Astrocyte (in vitro differentiated cells and primary cell): ENCODE measurements around the gene ATP2A2. TPM values are rescaled to one million over a fixed set of nuclear protein-coding genes. Genes with fewer than 3 reads are reported as not detected.

Experiments used
- DNase-seq: peaks from one replicate; pipeline ENCODE4 v3.0.0-alpha.2; 2010; ENCODE audit warnings: low read depth
- FAIRE-seq: peaks from 2 replicates; lab custom pipeline; 2011; peaks lifted over from hg19 to GRCh38; lab: Jason Lieb, UNC
- H2AFZ ChIP-seq: 2 replicates; pipeline ENCODE4 v1.6.0; 2012; ENCODE audit warnings: low read depth, low read length, inconsistent platforms
- H3K27ac ChIP-seq: 2 replicates; pipeline ENCODE4 v1.5.1; 2011; ENCODE audit warnings: low read depth, low read length, inconsistent platforms
- H3K27me3 ChIP-seq: 2 replicates; pipeline ENCODE4 v1.6.0; 2011; ENCODE audit warnings: low read length, inconsistent platforms; ENCODE audit not compliant: insufficient read depth
- H3K36me3 ChIP-seq: 2 replicates; pipeline ENCODE4 v1.5.1; 2011; ENCODE audit warnings: low read length, inconsistent platforms; ENCODE audit not compliant: insufficient read depth
- H3K4me1 ChIP-seq: 2 replicates; pipeline ENCODE4 v1.5.1; 2011; ENCODE audit warnings: low read length, inconsistent platforms; ENCODE audit not compliant: insufficient read depth
- H3K4me2 ChIP-seq: 2 replicates; pipeline ENCODE4 v1.6.0; 2012; ENCODE audit warnings: low read length, inconsistent platforms
- H3K4me3 ChIP-seq: 2 replicates; pipeline ENCODE4 v1.5.1; 2011; ENCODE audit warnings: low read depth, mild to moderate bottlenecking, low read length, inconsistent platforms; ENCODE audit not compliant: insufficient read depth
- H3K79me2 ChIP-seq: 2 replicates; pipeline ENCODE4 v1.6.0; 2012; ENCODE audit warnings: mild to moderate bottlenecking, low read length, inconsistent platforms; ENCODE audit not compliant: insufficient read depth
- H3K9ac ChIP-seq: 2 replicates; pipeline ENCODE4 v1.6.0; 2012; ENCODE audit warnings: mild to moderate bottlenecking, low read length, inconsistent platforms
- H3K9me3 ChIP-seq: 2 replicates; pipeline ENCODE4 v1.5.1; 2012; ENCODE audit warnings: low read depth, mild to moderate bottlenecking, low read length, inconsistent platforms; ENCODE audit not compliant: insufficient read depth
- H4K20me1 ChIP-seq: 2 replicates; pipeline ENCODE4 v1.6.0; 2012; ENCODE audit warnings: low read length, inconsistent platforms; ENCODE audit not compliant: insufficient read depth
- H3K27ac Mint-ChIP-seq: one replicate; pipeline ENCODE4 v1.8.0; 2021; ENCODE audit warnings: mild to moderate bottlenecking, mixed read lengths; ENCODE audit not compliant: unreplicated experiment
- H3K27me3 Mint-ChIP-seq: one replicate; pipeline ENCODE4 v1.8.0; 2021; ENCODE audit warnings: low read depth, mixed read lengths; ENCODE audit not compliant: unreplicated experiment
- H3K36me3 Mint-ChIP-seq: one replicate; pipeline ENCODE4 v1.8.0; 2021; ENCODE audit warnings: low read depth, mixed read lengths; ENCODE audit not compliant: unreplicated experiment
- H3K4me1 Mint-ChIP-seq: one replicate; pipeline ENCODE4 v1.8.0; 2021; ENCODE audit warnings: low read depth, mixed read lengths; ENCODE audit not compliant: unreplicated experiment
- H3K4me3 Mint-ChIP-seq: one replicate; pipeline ENCODE4 v1.8.0; 2021; ENCODE audit warnings: mild to moderate bottlenecking, moderate library complexity, mixed read lengths; ENCODE audit not compliant: unreplicated experiment
- H3K9me3 Mint-ChIP-seq: one replicate; pipeline ENCODE4 v1.8.0; 2021; ENCODE audit warnings: mild to moderate bottlenecking, mixed read lengths; ENCODE audit not compliant: unreplicated experiment
- EZH2 ChIP-seq: IDR thresholded peaks from 2 replicates; pipeline ENCODE4 v1.6.1; 2012; ENCODE audit warnings: mild to moderate bottlenecking, low read length, inconsistent platforms; ENCODE audit not compliant: insufficient read depth
- total RNA-seq: library from RNA; stranded (reverse); gene quantifications from 2 replicates; pipeline ENCODE4 v1.2.1, GENCODE V29; 2021
- TF ChIP-seq, protein P1 (sequence below): IDR thresholded peaks from 2 replicates; pipeline ENCODE4 v1.5.1; 2011; ENCODE audit warnings: low read depth, mild to moderate bottlenecking, inconsistent platforms, low read length, moderate library complexity; ENCODE audit not compliant: insufficient read depth

Gene ATP2A2
- total RNA-seq, 1 donor from 2014 or later: 262 TPM

DNA sequence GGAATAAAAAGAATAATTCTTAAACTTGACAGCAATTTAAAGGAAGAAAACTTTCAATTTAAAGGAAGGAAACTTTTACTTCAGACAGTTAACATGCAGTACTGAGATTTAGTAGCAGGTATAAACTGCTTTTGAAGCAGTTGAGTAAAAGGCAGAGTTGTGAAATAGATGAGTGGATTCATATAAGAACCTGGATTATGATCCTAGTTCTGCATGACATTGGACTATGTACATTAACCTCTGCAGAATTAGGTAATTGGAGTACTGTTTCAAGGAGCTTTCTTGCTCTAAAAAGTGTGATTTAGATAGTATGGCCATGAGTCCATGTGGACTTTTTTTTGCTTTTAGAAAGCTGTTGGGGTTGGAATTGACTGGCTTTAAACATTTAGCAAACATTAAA is 29.7 kb downstream of the ATP2A2 start:
- peaks cover 99% of the 10 kb centered on the region for H3K79me2 ChIP-seq
- no peak overlapping the region for H3K27ac ChIP-seq
- H3K4me3 ChIP-seq: no peak overlapping the region
- TF ChIP-seq, protein P1, sequence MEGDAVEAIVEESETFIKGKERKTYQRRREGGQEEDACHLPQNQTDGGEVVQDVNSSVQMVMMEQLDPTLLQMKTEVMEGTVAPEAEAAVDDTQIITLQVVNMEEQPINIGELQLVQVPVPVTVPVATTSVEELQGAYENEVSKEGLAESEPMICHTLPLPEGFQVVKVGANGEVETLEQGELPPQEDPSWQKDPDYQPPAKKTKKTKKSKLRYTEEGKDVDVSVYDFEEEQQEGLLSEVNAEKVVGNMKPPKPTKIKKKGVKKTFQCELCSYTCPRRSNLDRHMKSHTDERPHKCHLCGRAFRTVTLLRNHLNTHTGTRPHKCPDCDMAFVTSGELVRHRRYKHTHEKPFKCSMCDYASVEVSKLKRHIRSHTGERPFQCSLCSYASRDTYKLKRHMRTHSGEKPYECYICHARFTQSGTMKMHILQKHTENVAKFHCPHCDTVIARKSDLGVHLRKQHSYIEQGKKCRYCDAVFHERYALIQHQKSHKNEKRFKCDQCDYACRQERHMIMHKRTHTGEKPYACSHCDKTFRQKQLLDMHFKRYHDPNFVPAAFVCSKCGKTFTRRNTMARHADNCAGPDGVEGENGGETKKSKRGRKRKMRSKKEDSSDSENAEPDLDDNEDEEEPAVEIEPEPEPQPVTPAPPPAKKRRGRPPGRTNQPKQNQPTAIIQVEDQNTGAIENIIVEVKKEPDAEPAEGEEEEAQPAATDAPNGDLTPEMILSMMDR: no peak
- TF ChIP-seq EZH2: no peak
- DNase-seq (no peak), FAIRE-seq (no peak)
- H3K4me2 ChIP-seq: no peak overlapping the region
- Mint-ChIP-seq H3K9me3 (peaks cover 2% of the 10 kb centered on the region), H3K27me3 (no peaks in the 10 kb centered on the region), H3K27ac (no peak overlapping the region), H3K4me1 (peaks cover 33% of the 10 kb centered on the region), H3K36me3 (peaks cover 18% of the 10 kb centered on the region), H3K4me3 (no peak overlapping the region)
- peaks cover 32% of the 10 kb centered on the region for H3K4me1 ChIP-seq
- H3K9ac ChIP-seq: no peak overlapping the region
- no peaks in the 10 kb centered on the region for H3K27me3 ChIP-seq
- H3K9me3 ChIP-seq: no peaks in the 10 kb centered on the region
- peaks cover 27% of the 10 kb centered on the region for H3K36me3 ChIP-seq
- no peak overlapping the region for H2AFZ ChIP-seq
- peaks cover 72% of the 10 kb centered on the region for H4K20me1 ChIP-seq

DNA sequence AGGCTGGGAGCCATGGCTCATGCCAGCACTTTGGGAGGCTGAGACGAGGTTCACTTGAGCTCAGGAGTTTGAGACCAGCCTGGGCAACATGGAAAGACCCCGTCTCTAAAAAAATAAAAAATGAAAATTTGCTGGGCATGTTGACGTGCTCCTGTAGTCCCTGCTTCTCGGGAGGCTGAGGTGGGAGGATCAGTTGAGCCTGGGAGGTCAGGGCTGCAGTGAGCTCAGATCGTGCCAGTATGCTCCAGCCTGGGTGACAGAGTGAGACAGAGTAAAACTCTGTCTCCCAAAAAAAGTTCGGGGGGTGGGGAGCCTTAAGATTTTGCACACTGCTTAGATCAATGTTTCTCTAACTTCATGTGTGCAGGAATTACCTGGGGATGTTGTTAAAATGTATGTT is 30.9 kb downstream of the ATP2A2 start:
- no peaks in the 10 kb centered on the region for H3K27me3 Mint-ChIP-seq
- no peak overlapping the region for H3K27ac Mint-ChIP-seq
- no peak for TF ChIP-seq EZH2
- TF ChIP-seq, protein P1: no peak
- no peak overlapping the region for H3K4me3 Mint-ChIP-seq
- H3K27ac ChIP-seq: peak overlapping the region; percentile 58
- FAIRE-seq: no peak
- H2AFZ ChIP-seq: no peak overlapping the region
- DNase-seq: no peak
- H3K4me2 ChIP-seq: peak overlapping the region; percentile 36
- H3K9me3 ChIP-seq: no peaks in the 10 kb centered on the region
- H3K9me3 Mint-ChIP-seq: peaks cover 2% of the 10 kb centered on the region
- H3K9ac ChIP-seq: no peak overlapping the region
- H3K4me1 ChIP-seq: peaks cover 41% of the 10 kb centered on the region
- H3K4me3 ChIP-seq: no peak overlapping the region
- H4K20me1 ChIP-seq: peaks cover 72% of the 10 kb centered on the region
- H3K4me1 Mint-ChIP-seq: peaks cover 41% of the 10 kb centered on the region
- peaks cover 21% of the 10 kb centered on the region for H3K36me3 ChIP-seq
- H3K27me3 ChIP-seq: no peaks in the 10 kb centered on the region
- peaks cover 18% of the 10 kb centered on the region for H3K36me3 Mint-ChIP-seq
- H3K79me2 ChIP-seq: peaks cover 99% of the 10 kb centered on the region

DNA sequence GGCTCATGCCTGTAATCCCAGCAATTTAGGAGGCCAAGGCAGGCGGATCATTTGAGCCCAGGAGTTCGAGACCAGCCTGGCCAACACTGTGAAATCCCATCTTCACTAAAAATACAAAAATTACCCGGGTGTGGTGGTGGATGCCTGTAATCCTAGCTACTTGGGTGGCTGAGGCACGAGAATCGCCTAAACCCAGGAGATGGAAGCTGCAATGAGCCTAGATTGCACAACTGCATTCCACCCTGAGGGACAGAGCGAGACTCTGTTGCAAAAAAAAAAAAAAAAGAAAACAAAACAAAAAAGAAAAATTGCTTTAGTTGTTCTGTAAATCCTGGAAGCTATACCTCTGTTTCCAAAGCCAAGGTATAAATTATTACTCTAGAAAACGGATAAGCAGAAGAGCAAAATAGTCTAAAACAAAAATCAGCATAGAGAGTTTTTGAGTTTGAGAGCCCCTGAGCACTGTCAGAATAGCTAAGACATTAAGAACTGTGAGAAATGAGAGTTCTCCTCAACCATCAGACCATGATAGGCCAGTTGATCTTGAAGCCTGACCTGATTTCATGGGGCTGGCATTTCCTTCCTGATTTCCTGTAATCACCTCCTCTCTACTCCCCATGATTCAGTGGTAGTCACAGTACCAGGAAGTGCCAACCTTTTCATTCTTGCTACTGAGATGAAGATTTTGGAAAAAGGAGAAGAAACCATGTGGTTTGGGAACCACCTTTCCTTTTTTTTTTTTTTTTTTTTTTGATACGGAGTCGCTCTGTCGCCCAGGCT is 31.7 kb downstream of the ATP2A2 start:
- FAIRE-seq (peak; percentile 13), DNase-seq (peak; percentile 68)
- Mint-ChIP-seq H3K9me3 (no peaks in the 10 kb centered on the region), H3K27ac (peak overlapping the region; percentile 66), H3K36me3 (peaks cover 15% of the 10 kb centered on the region), H3K4me3 (no peak overlapping the region), H3K4me1 (peaks cover 38% of the 10 kb centered on the region), H3K27me3 (no peaks in the 10 kb centered on the region)
- Histone ChIP-seq H3K27me3 (no peaks in the 10 kb centered on the region), H3K4me2 (peak overlapping the region; percentile 36), H2AFZ (no peak overlapping the region), H3K4me1 (peaks cover 41% of the 10 kb centered on the region), H3K4me3 (no peak overlapping the region), H3K79me2 (peaks cover 99% of the 10 kb centered on the region), H3K27ac (peak overlapping the region; percentile 58), H3K9me3 (no peaks in the 10 kb centered on the region), H3K36me3 (peaks cover 21% of the 10 kb centered on the region), H3K9ac (no peak overlapping the region), H4K20me1 (peaks cover 68% of the 10 kb centered on the region)
- TF ChIP-seq EZH2: no peak
- TF ChIP-seq, protein P1: no peak
